Left lung (tissue), 10 donors: ENCODE data around the gene INTS11. TPM values are rescaled to one million over a fixed set of nuclear protein-coding genes. Genes with fewer than 3 reads are reported as not detected.
A peak's percentile ranks its signal among the peaks of the same experiment; 100 is the strongest.

Source experiments
- ATAC-seq: fragments of 200-7000 bp; cut with Tn5 transposase; one replicate; pipeline ENCODE4 v1.9.1; 2020; ENCODE audit warnings: moderate library complexity
- DNase-seq, 4 donors: peaks; one replicate each; pipeline ENCODE4 v3.0.0-alpha.2; 2013 to 2020
- H3K27ac ChIP-seq, 2 donors: fragments of 200-600 bp; sonication (generic) in 1 of 2; one replicate each; pipeline versions ENCODE4 v1.5.0 to v1.8.0; 2020 to 2021
- H3K27me3 ChIP-seq, 2 donors: fragments of 200-600 bp; sonication (generic) in 1 of 2; one replicate each; pipeline versions ENCODE4 v1.5.0 to v1.8.0; 2020 to 2021
- H3K36me3 ChIP-seq, 2 donors: fragments of 200-600 bp; sonication (generic) in 1 of 2; one replicate each; pipeline versions ENCODE4 v1.5.0 to v1.8.0; 2020 to 2021
- H3K4me1 ChIP-seq, 2 donors: fragments of 200-600 bp; one replicate each; pipeline ENCODE4 v1.8.0; 2021
- H3K4me3 ChIP-seq, 2 donors: fragments of 200-600 bp; sonication (generic) in 1 of 2; one replicate each; pipeline versions ENCODE4 v1.5.0 to v1.8.0; 2020 to 2021; ENCODE audit warnings: mild to moderate bottlenecking in 1 of 2
- H3K9me3 ChIP-seq, 2 donors: fragments of 200-600 bp; sonication (generic) in 1 of 2; one replicate each; pipeline versions ENCODE4 v1.5.0 to v1.8.0; 2020 to 2021
- intact Hi-C, 2 donors: fragments of 100-400 bp; cut with DNase I; formaldehyde crosslinking; loops; one replicate each; pipeline versions ENCODE4 v1.11.2 to v1.14.2; 2022
- polyA plus RNA-seq, 6 donors: library from polyadenylated mRNA; unstranded; fragments of 120-200 nt; gene quantifications; one replicate each; pipeline ENCODE4 v1.2.1, GENCODE V29; 2013; ENCODE audit not compliant: insufficient read length in 6 of 6
- total RNA-seq, 2 donors: library from RNA; stranded (reverse); fragmentation: NEBNext Ultra II Directional; extraction: Animal tissue kit (Norgen Biotek cat#: 25700); gene quantifications; one replicate each; pipeline ENCODE4 v1.2.1, GENCODE V29; 2021
- TF ChIP-seq, protein P1 (sequence below), 2 donors: fragments of 200-600 bp; sonication (generic) in 1 of 2; IDR thresholded peaks; one replicate each; pipeline versions ENCODE4 v1.5.0 to v1.8.0; 2021; ENCODE audit warnings: antibody characterized with exemption in 2 of 2
- donor health status: DM: no; HTN: yes; CAD: no.
- donor health status: DM: no; HTN: no; CAD: no.

Gene INTS11
- total and polyA plus RNA-seq, 8 donors: 67.0 to 166 (median 117) TPM

GRCh38 chr1:1285611-1286311 lies 38.7 kb downstream of the INTS11 start:
- TF ChIP-seq, protein P1, sequence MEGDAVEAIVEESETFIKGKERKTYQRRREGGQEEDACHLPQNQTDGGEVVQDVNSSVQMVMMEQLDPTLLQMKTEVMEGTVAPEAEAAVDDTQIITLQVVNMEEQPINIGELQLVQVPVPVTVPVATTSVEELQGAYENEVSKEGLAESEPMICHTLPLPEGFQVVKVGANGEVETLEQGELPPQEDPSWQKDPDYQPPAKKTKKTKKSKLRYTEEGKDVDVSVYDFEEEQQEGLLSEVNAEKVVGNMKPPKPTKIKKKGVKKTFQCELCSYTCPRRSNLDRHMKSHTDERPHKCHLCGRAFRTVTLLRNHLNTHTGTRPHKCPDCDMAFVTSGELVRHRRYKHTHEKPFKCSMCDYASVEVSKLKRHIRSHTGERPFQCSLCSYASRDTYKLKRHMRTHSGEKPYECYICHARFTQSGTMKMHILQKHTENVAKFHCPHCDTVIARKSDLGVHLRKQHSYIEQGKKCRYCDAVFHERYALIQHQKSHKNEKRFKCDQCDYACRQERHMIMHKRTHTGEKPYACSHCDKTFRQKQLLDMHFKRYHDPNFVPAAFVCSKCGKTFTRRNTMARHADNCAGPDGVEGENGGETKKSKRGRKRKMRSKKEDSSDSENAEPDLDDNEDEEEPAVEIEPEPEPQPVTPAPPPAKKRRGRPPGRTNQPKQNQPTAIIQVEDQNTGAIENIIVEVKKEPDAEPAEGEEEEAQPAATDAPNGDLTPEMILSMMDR (IDR thresholded peaks at IDR 0.05): no peak
- intact Hi-C loops: no loop called here
- Histone ChIP-seq H3K36me3 (no peaks in the 10 kb centered on the region), H3K27me3 (peaks cover 8 to 43% of the 10 kb centered on the region in 2 donors), H3K4me1 (no peaks in the 10 kb centered on the region), H3K9me3 (no peaks in the 10 kb centered on the region), H3K4me3 (no peak overlapping the region), H3K27ac (no peak overlapping the region)
- DNase-seq (peak in 1 of 4 donors; percentile 75), ATAC-seq (no peak)

GRCh38 chr1:1285102-1285571 lies 39.3 kb downstream of the INTS11 start:
- Histone ChIP-seq H3K27me3 (peaks cover 8 to 43% of the 10 kb centered on the region in 2 donors), H3K27ac (no peak overlapping the region), H3K36me3 (no peaks in the 10 kb centered on the region), H3K9me3 (no peaks in the 10 kb centered on the region), H3K4me1 (no peaks in the 10 kb centered on the region), H3K4me3 (no peak overlapping the region)
- TF ChIP-seq, protein P1 (IDR thresholded peaks at IDR 0.05): no peak
- no peak for ATAC-seq
- intact Hi-C loops: no loop called here
- peak in 1 of 4 donors; percentile 70 for DNase-seq

DNA sequence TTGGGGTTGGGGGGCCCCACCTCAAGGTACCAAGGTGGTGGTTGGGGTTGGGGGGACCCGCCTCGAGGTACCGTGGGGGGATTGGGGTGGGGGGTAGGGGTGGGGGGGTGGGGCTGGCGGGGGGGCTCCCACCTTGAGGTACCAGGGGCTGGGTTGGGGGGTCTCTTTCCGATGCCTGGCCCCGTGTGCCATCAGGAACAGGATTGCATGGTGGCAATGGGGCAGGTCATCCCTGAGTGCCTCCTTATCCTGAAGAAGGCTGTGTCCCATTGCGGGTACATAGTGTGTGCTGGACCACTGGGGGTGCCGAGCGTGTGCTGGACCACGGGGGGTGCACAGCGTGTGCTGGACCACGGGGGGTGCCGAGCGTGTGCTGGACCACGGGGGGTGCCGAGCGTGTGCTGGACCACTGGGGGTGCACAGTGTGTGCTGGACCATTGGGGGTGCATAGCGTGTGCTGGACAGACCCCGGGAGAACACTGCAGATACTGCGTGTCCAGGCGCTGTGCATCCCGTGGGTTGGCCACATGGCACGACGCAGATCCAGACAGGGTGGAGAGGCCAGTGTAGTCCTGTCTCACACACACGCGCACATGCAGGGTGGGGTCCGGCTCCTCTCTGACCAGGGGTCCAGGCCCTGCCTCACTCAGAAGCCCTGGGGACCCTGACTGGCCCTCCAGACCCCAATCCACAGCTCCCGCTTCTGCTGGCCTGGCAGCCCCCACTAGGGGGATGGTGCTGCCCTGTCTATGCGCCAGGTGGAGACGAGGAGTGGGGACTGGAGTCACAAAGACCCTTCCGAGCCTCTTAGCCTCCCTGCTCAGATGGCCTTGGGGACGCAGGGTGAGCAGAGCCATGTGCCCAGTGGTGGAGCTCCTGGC lies 40.0 kb downstream of the INTS11 start:
- Histone ChIP-seq H3K4me1 (no peaks in the 10 kb centered on the region), H3K4me3 (no peak overlapping the region), H3K36me3 (no peaks in the 10 kb centered on the region), H3K27ac (no peak overlapping the region), H3K9me3 (no peaks in the 10 kb centered on the region), H3K27me3 (peaks cover 8 to 43% of the 10 kb centered on the region in 2 donors)
- DNase-seq (no peak), ATAC-seq (no peak)
- intact Hi-C loops: no loop called here
- TF ChIP-seq, protein P1 (IDR thresholded peaks at IDR 0.05): no peak

DNA sequence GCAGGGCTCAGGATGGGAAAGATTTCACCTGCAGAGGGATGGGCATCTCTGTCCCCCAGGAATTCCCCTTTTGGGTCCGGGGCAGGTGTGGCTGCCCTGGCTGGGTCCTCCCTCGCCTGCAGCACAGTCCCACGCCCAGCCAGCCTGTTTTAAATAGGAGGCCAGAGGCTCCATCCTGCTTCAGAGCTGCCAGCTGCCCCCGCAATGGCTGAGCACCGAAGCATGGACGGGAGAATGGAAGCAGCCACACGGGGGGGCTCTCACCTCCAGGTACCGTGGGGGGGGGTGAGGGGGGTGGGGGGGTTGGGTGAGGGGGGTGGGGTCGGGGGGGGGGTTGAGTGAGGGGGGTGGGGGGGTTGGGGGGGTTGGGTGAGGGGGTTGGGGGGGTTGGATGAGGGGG lies 40.6 kb downstream of the INTS11 start:
- Histone ChIP-seq H3K27me3 (peaks cover 8 to 43% of the 10 kb centered on the region in 2 donors), H3K4me3 (no peak overlapping the region), H3K27ac (no peak overlapping the region), H3K9me3 (no peaks in the 10 kb centered on the region), H3K36me3 (no peaks in the 10 kb centered on the region), H3K4me1 (no peaks in the 10 kb centered on the region)
- ATAC-seq (no peak), DNase-seq (no peak)
- intact Hi-C loops: no loop called here
- TF ChIP-seq, protein P1 (IDR thresholded peaks at IDR 0.05): no peak

DNA sequence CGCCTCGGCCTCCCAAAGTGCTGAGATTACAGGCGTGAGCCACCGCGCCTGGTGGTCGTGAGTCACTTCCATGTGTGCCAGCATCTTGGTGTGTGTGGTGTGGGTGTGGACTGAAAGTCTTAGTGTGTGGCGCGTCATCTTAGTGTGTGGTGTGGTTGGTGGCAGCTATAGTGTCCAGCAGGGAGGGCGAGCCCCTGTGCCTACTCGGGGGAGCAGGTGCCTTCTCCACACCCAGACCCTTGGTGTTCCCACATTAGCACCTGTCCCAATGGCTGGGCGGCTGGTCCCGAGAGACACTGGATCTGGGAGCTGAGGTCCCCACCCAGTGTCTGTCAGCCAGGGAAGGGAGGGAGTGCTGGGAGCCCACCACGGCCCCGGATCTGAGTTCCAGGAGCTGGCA lies 41.5 kb downstream of the INTS11 start:
- no peaks in the 10 kb centered on the region for H3K9me3 ChIP-seq
- H3K36me3 ChIP-seq: no peaks in the 10 kb centered on the region
- H3K27me3 ChIP-seq: peaks cover 8 to 43% of the 10 kb centered on the region in 2 donors
- TF ChIP-seq, protein P1 (IDR thresholded peaks at IDR 0.05): no peak
- intact Hi-C loops: no loop called here
- DNase-seq (no peak), ATAC-seq (no peak)
- no peaks in the 10 kb centered on the region for H3K4me1 ChIP-seq
- H3K4me3 ChIP-seq: no peak overlapping the region
- no peak overlapping the region for H3K27ac ChIP-seq
